MCF 10A (cell line): ENCODE results near the gene NIPA2. TPM values are rescaled to one million over a fixed set of nuclear protein-coding genes. Genes with fewer than 3 reads are reported as not detected.

ENCODE experiments used
- Bru-seq: library from RNA; stranded (reverse); fragments of 400-500 nt; gene quantifications from one replicate; lab custom pipeline; 2021; lab: Mats Ljungman, UMichigan
- BruChase-seq, 2 experiments: library from RNA; stranded (reverse); fragments of 400-500 nt; gene quantifications; one replicate each; lab custom pipeline; 2021; lab: Mats Ljungman, UMichigan
- BruUV-seq: library from RNA; stranded (reverse); fragments of 400-500 nt; replicated peaks from 2 replicates; lab custom pipeline; 2021; lab: Mats Ljungman, UMichigan
- CTCF ChIA-PET: fragments of 300-600 bp; sonication (Branson Sonifier 250); formaldehyde crosslinking; extraction: SDS; loops from one replicate; lab custom pipeline; 2021; ENCODE audit warnings: antibody characterized with exemption, inconsistent platforms; lab: Yijun Ruan, JAX
- POLR2A ChIA-PET: fragments of 300-600, 350-650 bp; sonication (Branson Sonifier 250); formaldehyde crosslinking; extraction: SDS; loops from one replicate; lab custom pipeline; 2020; ENCODE audit warnings: antibody characterized with exemption, inconsistent platforms; lab: Yijun Ruan, JAX
- DNase-seq: peaks from one replicate; pipeline ENCODE4 v3.0.0-alpha.2; 2018; ENCODE audit not compliant: unreplicated experiment
- H3K27ac Mint-ChIP-seq: one replicate; pipeline ENCODE4 v1.8.0; 2022; ENCODE audit warnings: mild to moderate bottlenecking, low read depth, mixed read lengths; ENCODE audit not compliant: unreplicated experiment
- H3K27me3 Mint-ChIP-seq: one replicate; pipeline ENCODE4 v1.8.0; 2022; ENCODE audit warnings: mixed read lengths; ENCODE audit not compliant: insufficient read depth, unreplicated experiment
- H3K36me3 Mint-ChIP-seq: one replicate; pipeline ENCODE4 v1.8.0; 2022; ENCODE audit warnings: mild to moderate bottlenecking, moderate library complexity, mixed read lengths; ENCODE audit not compliant: insufficient read depth, unreplicated experiment
- H3K4me1 Mint-ChIP-seq: one replicate; pipeline ENCODE4 v1.8.0; 2022; ENCODE audit warnings: mixed read lengths; ENCODE audit not compliant: insufficient read depth, unreplicated experiment
- H3K4me3 Mint-ChIP-seq: one replicate; pipeline ENCODE4 v1.8.0; 2022; ENCODE audit warnings: mild to moderate bottlenecking, moderate library complexity, mixed read lengths; ENCODE audit not compliant: unreplicated experiment
- H3K9me3 Mint-ChIP-seq: one replicate; pipeline ENCODE4 v1.8.0; 2022; ENCODE audit warnings: mixed read lengths; ENCODE audit not compliant: unreplicated experiment
- CTCF ChIP-seq: fragments of 200-600 bp; IDR thresholded peaks from one replicate; pipeline ENCODE4 v1.8.0; 2022; ENCODE audit warnings: antibody characterized with exemption, mild to moderate bottlenecking; ENCODE audit not compliant: unreplicated experiment
- intact Hi-C: fragments of 100-400 bp; cut with micrococcal nuclease; formaldehyde crosslinking; loops from 2 replicates; pipeline ENCODE4 v1.14.1; 2022
- long read RNA-seq: library from polyadenylated mRNA; stranded (forward); transcript quantifications from one replicate; pipeline ENCODE4 v2.0.0, GENCODE V29; 2022
- total RNA-seq: library from RNA; stranded (reverse); gene quantifications from 2 replicates; pipeline ENCODE4 v1.2.3, GENCODE V29; 2022

The NIPA2 gene
- total RNA-seq (50.4 and 51.9 TPM in 2 replicates), Bru-seq, nascent RNA (percentile 79 among the genes with signal in this experiment), BruChase-seq, experiment 1, labeled RNA remaining after a 6-hour chase (percentile 89 among the genes with signal in this experiment), BruChase-seq, experiment 2, labeled RNA remaining after a 2-hour chase (percentile 82 among the genes with signal in this experiment)
- long read RNA-seq, transcript NIPA2-205 (5 exons, 1,412 nt): minor isoform, 5 of 182 reads
- long read RNA-seq, transcript NIPA2-204 (7 exons, 3,130 nt): minor isoform, 21 of 182 reads
- long read RNA-seq, transcript NIPA2-203 (6 exons, 2,280 nt): major isoform, 68 of 182 reads
- long read RNA-seq, transcript NIPA2-201 (8 exons, 3,233 nt): minor isoform, 17 of 182 reads
- long read RNA-seq, partial matches to known transcripts: 2 of 182 reads
- long read RNA-seq, other reads (novel, unspliced or antisense): 69 of 182 reads

GRCh38 chr15:22838292-22839042, at the start of gene NIPA2:
TSS of gene NIPA2 (plus strand) at chr15:22838666. CDS start at chr15:22851732, 13,066 bp downstream.
- DNase-seq: peak; percentile 98
- intact Hi-C loops: loop anchor here (5.0 kb wide), 1 partner anchor 51 kb away; the partner anchor contains the start of gene NIPA1
- Mint-ChIP-seq H3K4me3 (peak within 1 kb of the TSS; percentile 81), H3K9me3 (no peaks in the 10 kb centered on the region), H3K36me3 (peaks cover 5% of the 10 kb centered on the region), H3K4me1 (peaks cover 18% of the 10 kb centered on the region), H3K27ac (peak within 1 kb of the TSS; percentile 96), H3K27me3 (no peaks in the 10 kb centered on the region)
- ChIA-PET POLR2A (interaction anchor here (0.6 to 2.7 kb wide), 18 partner anchors 9 to 236 kb away, joined by 3 to 15 read pairs (median 4); partner anchors contain the start of genes CYFIP1, NIPA1 and TUBGCP5), CTCF (interaction anchor here (0.7 kb wide), 2 partner anchors 10 to 174 kb away, joined by 3 read pairs; no protein-coding TSS in a partner anchor)
- TF ChIP-seq CTCF: no peak
- no TSS peak for BruUV-seq

- CTCF ChIA-PET: interaction anchor here (0.6 to 1.1 kb wide), 2 partner anchors 21 to 1115 kb away, joined by 3 to 4 read pairs; no protein-coding TSS in a partner anchor
- H3K36me3 Mint-ChIP-seq: peaks cover 20% of the 10 kb centered on the region
- no peak for DNase-seq
- TF ChIP-seq CTCF: no peak
- H3K27ac Mint-ChIP-seq: no peak overlapping the region
- H3K9me3 Mint-ChIP-seq: no peaks in the 10 kb centered on the region
- intact Hi-C loops: no loop called here
- no peaks in the 10 kb centered on the region for H3K27me3 Mint-ChIP-seq
- H3K4me3 Mint-ChIP-seq: no peak overlapping the region
- BruUV-seq: no TSS peak
- H3K4me1 Mint-ChIP-seq: no peaks in the 10 kb centered on the region
- POLR2A ChIA-PET: no interaction called here
These were observed 44.4 kb upstream of the NIPA2 start for GRCh38 chr15:22794063-22794462.

GRCh38 chr15:22794621-22795167, 43.8 kb upstream of the NIPA2 start:
- Mint-ChIP-seq H3K4me1 (peaks cover under 1% of the 10 kb centered on the region), H3K4me3 (no peak overlapping the region), H3K36me3 (peaks cover 20% of the 10 kb centered on the region), H3K27ac (no peak overlapping the region), H3K27me3 (no peaks in the 10 kb centered on the region), H3K9me3 (no peaks in the 10 kb centered on the region)
- BruUV-seq: no TSS peak
- no peak for DNase-seq
- POLR2A ChIA-PET: interaction anchor here (1.5 kb wide), 1 partner anchor 44 kb away, joined by 3 read pairs; the partner anchor contains the start of gene NIPA2
- TF ChIP-seq CTCF: no peak
- CTCF ChIA-PET: interaction anchor here (1.1 kb wide), 1 partner anchor 21 kb away, joined by 4 read pairs; no protein-coding TSS in a partner anchor
- intact Hi-C loops: no loop called here
